HG03520 (cell line): ENCODE results near the gene CDHR5.

Experiments
- ATAC-seq: cut with Tn5 transposase; IDR thresholded peaks from one replicate; pipeline ENCODE4 v1.9.1; 2021; ENCODE audit warnings: mild to moderate bottlenecking, moderate library complexity; ENCODE audit not compliant: unreplicated experiment

Gene CDHR5

DNA sequence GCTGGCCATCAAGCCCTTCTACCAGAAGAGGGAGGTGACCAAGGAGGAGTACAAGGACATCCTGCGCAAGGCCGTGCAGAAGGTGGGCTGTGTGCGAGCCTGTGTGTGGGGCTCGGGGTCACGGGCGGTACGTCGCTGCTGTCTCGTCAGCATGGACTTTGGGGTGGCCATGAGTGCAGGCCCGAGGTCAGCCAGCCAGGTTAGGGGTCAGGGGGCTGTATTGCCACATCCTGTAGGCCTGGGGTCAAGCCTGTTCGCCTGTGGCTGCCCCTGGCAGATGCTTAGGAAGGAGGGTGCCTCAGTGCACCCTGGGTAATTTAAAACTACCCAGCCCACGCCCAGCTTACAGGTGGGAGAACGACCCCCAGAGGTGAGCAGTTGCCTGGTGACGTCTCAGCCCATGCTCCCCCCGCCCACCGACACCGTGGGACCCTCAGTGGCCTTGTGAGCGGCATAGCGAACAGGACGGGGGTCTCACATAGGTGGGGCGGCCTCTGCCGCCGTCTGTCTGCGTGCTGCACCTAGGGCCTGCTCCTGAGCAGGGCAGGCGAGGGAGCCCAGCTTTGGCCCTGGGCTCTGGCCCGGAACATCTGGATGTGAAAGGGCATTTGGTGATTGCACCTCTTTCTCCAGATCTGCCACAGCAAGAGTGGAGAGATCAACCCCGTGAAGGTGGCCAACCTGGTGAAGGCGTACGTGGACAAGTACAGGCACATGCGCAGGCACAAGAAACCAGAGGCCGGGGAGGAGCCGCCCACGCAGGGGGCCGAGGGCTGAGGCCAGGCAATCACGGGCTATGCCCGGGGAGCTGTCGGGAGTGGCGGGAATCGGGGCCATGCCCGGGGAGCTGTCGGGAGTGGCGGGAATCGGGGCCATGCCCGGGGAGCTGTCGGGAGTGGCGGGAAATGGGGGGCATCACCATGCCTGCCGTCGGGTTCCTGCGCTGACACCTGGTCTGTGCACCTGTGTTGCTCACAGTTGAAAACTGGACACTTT is 13.5 kb downstream of the CDHR5 start:
- no peak for ATAC-seq

DNA sequence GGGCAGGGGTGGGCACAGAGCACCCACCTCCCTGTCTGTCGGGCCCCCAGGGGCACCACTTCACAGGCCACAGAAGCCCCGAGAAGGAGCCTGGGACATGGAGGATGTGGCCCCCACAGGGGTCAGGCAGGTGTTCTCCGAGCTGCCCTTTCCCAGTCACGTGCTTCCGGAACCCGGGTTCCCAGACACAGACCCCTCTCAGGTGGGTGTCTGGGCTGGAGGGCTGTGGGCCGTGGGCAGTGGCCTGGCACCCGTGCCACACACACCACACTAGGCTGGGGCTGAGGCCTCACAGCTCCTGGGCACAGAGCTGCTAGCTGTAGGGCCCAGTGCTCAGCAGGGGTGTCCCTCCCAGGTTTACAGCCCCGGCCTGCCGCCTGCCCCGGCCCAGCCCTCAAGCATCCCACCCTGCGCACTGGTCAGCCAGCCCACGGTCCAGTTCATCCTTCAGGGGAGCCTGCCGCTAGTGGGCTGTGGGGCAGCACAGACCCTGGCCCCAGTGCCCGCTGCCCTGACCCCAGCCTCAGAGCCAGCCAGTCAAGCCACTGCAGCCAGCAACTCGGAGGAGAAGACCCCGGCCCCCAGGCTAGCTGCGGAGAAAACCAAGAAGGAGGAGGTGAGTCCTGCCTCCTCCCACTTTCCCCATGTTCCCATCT is 14.5 kb downstream of the CDHR5 start:
- no peak for ATAC-seq

DNA sequence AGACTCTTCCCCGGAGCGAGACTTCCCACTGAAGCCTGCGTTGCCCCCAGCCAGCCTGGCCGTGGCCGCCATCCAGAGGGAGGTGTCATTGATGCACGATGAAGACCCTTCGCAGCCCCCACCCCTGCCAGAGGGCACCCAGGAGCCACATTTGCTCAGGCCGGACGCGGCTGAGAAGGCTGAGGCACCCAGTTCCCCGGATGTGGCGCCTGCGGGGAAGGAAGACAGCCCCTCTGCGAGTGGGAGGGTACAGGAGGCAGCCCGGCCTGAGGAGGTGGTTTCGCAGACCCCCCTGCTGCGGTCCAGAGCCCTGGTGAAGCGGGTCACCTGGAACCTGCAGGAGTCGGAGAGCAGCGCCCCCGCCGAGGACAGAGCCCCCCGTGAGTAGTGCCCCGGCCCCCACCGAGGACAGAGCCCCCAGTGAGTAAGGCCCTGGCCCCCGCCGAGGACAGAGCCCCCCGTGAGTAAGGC is 15.4 kb downstream of the CDHR5 start:
- no peak for ATAC-seq

DNA sequence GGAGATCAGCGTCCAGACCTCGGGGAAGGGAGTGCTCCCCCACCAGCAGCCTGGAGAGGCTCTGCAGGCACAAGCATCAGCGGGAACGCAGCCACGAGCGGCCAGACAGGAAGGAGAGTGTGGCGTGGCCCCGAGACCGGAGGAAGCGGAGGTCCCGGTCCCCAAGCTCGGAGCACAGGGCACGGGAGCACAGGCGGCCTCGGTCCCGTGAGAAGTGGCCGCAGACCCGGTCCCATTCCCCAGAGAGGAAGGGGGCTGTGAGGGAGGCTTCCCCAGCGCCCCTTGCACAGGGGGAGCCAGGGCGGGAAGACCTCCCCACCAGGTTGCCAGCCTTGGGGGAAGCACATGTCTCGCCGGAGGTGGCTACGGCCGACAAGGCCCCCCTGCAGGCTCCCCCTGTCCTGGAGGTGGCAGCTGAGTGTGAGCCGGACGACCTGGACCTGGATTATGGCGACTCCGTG is 15.9 kb downstream of the CDHR5 start:
- ATAC-seq, result no peak

DNA sequence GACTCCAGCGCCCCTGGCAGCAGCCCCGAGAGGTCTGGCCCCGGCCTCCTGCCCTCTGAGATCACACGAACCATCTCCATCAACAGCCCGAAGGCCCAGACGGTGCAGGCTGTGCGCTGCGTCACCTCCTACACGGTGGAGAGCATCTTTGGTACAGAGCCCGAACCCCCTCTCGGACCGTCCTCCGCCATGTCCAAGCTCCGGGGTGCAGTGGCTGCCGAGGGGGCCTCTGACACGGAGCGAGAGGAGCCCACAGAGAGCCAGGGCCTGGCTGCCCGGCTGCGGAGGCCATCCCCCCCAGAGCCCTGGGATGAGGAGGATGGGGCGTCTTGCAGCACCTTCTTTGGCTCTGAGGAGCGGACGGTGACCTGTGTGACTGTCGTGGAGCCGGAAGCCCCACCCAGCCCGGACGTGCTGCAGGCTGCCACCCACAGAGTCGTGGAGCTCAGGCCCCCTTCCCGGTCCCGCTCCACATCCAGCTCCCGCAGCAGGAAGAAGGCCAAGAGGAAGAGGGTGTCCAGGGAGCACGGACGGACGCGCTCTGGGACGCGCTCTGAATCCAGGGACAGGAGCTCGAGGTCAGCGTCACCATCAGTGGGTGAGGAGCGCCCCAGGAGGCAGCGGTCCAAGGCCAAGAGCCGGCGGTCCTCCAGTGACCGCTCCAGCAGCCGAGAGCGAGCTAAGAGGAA is 16.6 kb downstream of the CDHR5 start:
- ATAC-seq, result no peak

DNA sequence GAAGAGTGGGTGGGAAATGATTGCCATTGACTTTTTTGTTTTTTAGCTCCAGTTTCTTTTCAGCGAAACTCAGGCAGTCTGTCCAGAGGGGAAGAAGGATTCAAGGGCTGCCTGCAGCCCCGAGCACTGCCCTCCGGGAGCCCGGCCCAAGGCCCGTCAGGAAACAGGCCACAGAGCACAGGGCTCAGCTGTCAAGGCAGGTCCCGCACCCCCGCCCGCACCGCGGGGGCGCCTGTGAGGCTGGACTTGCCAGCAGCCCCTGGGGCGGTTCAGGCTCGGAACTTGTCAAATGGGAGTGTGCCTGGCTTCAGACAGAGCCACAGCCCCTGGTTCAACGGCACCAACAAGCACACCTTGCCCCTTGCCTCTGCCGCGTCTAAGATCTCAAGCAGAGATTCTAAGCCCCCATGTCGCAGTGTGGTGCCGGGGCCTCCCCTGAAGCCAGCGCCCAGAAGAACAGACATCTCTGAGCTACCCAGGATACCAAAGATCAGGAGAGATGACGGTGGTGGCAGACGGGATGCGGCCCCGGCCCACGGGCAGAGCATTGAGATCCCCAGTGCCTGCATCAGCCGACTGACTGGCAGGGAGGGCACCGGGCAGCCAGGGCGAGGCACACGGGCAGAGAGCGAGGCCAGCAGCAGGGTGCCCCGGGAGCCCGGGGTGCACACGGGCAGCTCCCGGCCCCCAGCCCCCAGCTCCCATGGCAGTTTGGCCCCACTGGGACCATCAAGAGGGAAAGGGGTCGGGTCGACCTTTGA is 17.6 kb downstream of the CDHR5 start:
- no peak for ATAC-seq

DNA sequence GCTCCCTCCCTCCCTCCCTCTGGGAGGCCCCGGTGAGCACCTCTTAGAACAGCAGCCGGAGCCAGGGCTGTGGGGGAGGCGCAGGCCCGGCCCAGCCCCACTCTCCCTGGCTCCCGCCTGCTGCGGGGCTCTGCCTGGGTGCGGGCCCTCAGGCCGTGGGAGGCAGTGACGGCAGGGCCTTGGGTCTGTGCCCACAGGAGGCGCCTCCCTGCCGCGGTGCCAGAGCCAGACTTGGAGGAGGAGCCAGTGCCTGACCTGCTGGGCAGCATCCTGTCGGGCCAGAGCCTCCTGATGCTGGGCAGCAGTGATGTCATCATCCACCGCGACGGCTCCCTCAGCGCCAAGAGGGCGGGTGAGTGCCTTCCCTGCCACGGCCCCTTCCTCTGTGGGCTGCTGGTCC is 18.5 kb downstream of the CDHR5 start:
- no peak for ATAC-seq

DNA sequence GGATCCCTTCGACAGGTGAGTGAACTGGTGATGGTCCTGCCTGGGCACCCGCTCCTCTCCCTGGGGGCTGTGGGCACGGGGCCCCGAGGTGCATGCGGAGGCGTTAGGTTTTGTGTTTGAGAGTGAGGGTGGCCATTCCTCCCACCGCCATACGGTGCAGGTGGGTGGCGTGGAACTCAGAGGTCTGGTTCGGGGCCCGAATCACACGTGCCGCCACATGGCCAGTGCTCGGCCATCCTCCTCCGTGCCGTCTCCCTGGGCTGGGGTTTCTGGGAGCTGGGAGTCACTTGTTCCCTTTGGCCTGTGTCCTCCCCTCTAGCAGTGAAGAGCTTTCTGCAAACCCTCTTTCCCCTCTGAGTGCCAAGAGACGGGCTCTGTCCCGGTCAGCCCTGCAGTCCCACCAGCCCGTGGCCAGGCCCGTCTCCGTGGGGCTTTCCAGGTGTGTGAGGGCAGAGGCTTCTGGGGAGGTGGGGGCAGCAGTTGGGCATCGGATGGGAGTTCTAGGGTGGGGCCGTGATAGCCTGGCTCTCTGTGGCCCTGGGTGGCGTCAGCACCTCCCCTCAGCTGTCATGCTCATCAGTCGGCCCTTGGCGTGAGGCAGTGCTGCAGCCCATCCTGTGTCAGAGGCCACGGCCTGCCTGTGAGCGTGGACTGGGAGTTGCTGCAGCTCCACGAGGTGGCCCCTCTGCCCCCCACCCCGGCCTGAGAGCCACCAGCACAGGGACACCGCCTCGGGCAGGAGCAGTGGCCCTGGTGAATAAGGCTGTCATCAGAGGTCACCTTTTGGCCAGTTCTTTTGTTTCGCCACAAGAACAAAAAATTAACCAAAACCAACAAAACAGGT is 19.2 kb downstream of the CDHR5 start:
- no peak for ATAC-seq

DNA sequence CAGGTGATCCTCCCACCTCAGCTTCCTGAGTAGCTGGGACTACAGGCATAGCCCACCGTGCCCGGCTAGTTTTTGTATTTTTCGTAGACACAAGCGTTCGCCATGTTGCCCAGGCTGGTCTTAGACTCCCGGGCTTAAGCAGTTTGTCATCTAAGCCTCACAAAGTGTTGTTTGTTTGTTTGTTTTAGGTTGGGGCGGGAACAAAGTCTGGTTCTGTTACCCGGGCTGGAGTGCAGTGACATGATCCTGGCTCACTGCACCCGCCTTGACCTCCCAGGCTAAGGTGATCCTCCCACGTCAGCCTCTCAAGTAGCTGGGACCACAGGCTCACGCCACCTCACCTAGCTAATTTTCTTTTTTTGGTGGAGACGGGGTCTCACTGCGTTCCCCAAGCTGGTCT is 21.6 kb downstream of the CDHR5 start:
- no peak for ATAC-seq

DNA sequence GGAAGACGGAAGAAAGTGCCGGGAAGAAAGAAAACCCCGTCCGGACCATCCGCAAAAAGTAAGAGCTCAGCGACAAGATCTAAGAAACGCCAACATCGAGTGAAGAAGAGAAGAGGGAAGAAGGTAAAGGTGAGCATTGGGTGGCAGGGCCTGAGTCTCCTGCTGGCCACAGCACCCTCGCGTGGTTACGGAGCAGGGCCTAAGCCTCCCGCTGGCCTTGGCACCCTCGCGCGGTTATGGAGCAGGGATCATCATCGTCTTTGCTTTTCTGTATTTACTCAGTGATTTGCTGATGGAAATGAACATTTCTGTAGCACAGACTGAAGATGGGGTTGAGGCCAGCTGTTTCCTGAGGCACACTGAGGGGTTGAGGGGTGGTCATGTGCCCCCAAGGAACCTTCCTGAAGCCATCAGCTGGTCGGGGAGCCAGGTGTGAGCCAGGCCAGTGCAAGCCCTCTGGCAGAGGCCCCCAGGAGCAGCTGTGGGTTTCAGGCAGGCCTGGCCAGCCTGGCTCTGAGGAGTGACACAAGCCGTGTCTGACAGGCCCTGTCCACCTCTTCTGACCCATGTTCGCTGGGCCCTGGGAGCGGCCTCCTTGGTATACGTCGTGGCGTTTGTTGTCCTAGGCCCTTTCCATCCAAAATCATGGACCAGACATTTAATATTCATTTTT is 23.0 kb downstream of the CDHR5 start:
- ATAC-seq, result no peak

DNA sequence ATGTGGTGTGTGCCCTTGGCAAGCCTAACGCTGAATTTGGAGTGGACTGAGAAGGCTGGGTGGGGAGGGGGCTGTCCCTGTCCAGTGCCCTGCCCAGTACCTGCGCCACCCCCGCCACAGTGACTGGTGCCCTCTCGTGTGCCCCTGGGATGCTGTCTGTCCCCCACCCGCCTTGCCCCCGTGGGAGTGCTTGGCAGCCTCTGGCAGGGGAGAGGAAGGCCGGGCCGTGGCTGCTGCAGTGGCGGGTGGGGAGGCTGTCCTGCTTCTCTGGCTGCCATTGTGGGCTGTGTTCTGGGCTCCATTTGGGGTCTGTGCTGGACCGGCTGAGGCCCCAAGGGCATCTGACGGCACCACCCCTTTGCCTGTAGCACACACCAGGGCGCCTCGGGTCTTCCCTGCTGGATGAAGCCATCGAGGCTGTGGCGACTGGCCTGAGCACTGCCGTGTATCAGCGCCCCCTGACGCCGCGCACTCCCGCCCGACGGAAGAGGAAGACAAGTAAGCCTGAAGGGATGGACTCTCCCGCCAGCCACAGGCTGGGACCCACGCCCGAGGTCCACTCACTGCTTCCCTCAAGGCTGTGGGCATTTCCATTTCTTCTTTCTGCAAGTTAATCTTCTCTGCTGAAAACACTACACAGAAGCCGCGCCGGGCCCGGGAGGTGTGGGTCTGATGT is 26.6 kb downstream of the CDHR5 start:
- no peak for ATAC-seq

DNA sequence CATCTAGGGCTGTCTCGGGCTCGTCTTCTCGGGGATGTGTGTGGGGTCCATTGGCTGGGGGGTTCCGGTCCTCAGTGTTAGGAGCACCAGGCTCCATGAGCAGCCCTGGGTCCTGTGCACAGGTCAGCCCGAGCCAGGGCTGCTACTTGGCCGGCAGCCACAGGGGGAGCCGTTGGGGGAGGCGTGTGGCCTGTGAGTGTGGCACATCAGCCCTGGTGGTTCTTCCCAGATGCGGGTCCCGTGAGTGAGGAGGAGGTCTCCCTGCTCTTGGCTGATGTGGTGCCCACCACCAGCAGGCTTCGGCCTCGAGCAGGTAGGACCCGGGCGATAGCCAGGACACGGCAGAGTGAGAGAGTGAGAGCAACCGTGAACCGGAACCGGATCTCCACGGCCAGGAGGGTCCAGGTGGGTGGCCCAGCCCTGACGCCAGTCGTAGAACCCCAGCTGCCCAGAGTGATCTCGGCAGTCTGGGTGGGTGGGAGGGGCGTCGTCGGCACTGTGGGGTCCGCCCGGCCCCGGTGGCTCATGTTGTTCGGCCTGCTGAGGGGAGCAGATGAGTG is 27.5 kb downstream of the CDHR5 start:
- no peak for ATAC-seq

DNA sequence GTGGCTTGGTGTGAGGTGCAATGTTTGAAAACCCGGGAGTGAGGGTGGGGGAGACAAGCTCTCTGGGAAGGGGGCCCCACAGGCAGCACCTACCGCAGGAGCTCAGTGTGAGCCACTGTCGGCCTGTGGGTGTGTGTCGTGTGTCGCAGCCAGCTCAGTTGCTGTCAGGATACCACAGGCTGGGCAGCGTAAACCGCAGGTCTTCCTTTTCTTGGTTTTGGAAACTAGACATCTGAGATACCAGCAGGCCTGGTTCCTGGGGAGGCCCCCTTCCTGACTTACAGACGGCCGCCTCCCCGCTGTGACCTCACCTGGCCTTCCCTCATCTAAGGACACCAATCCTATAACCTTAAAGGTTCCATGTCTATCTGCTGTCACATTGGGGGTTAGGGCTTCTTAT is 28.4 kb downstream of the CDHR5 start:
- no peak for ATAC-seq

DNA sequence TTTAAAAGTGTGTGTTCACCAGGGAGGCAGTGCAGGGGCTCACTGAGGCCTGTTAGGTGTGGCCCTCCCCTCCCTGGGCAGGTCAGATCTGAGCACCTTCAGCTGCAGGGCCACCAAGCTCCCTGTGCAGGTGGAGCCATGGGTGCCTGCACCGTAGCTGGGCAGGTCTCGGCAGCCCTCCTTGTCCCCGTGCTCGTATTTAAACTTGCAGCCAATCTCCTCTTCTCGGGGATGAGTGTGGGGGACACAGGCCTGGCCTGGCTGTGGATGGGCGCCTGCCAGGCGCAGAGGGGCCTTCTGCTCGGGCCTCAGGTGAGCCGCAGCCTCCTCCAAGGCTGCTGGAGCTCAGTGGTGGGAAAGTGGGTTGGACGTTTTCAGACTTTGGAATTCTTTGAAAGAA is 29.4 kb downstream of the CDHR5 start:
- no peak for ATAC-seq

DNA sequence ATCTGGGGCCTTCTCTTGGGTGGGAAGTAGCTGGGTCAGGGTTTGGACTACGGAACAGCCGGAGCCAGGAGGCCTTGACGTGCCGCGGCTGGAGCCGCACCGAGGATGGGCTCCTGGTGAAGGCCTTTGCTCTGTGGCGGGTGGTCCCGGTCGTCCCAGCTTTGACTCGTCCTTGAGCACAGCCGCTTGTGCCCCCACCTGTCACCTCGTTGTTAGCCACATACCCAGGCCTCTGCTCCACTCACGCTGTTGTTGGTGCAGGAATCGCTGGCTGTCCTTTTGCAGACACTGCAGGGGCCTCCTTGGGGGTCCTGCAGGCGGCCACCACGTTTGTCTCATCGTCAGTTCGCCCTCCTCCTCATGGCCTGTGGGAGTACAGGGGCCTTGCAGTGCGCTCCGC is 31.4 kb downstream of the CDHR5 start:
- no peak for ATAC-seq

DNA sequence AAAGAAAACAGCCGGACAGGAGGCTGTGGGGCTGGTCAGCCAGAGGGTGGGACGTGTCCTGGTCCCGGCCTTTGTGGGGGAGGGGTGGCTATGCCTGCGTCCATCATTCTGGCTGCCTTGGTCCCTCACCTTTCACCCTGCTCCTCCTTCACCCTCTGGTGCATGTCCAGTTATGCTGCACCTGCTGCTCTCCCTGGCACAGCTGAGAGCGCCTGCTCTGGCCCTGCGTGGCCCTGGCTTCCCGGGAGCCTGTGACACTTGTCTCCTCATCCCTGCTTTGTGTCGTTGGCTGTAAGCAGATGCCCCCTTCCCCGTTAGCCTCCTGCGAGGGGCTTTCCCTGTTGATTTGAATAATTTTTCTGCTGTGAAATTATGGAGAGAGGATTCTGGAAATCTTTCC is 31.8 kb downstream of the CDHR5 start:
- ATAC-seq, result no peak

DNA sequence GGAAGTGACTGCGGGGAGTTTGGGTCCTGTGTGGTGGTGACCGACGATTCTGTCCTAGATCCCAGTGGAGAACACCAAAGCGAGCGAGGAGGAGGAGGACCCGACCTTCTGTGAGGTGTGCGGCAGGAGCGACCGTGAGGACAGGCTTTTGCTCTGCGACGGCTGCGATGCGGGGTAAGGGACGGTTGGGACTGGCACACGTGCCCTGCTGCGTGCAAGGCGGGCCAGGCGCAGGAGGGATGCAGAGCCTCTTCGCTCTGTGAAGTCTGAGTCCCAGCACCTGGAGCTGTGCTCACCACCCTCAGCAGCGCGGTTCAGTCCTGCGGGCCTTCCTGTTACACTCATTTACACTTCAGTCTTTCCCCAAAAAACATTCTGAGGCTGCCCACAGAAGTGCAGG is 32.3 kb downstream of the CDHR5 start:
- no peak for ATAC-seq

DNA sequence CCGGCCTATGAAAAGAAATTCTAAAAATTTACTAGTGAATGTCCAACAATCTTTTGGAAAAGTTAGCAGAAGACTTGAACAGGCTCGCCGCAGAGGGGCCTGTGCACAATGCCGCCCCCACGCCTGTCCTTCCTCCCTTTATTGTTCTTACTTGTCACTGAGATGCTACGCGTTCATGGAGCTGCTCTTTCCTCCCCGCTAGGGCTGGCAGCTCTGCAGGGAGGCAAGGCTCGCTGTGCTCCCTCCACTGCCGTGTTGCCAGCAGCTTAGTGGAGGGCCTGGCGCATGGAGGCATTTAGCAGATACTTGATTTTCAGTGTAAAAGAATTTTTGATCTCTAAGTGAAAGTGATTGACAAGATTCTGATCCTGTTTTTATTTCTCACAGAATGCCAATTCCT is 33.8 kb downstream of the CDHR5 start:
- ATAC-seq, result no peak
